Neuronal stem cell (in vitro differentiated cells): ENCODE results near the gene DCTN3.

ENCODE experiments used
- DNase-seq: peaks from one replicate; pipeline ENCODE4 v3.0.0-alpha.2; 2013; ENCODE audit warnings: low spot score
- H2AFZ ChIP-seq: one replicate; pipeline ENCODE4 v1.6.1; 2013; ENCODE audit warnings: mild to moderate bottlenecking, low read length, inconsistent platforms
- H2AK5ac ChIP-seq: 2 replicates; pipeline ENCODE4 v1.6.1; 2013; ENCODE audit warnings: low read depth, mild to moderate bottlenecking, inconsistent platforms, low read length, moderate library complexity, mixed read lengths
- H2BK120ac ChIP-seq: 2 replicates; pipeline ENCODE4 v1.6.1; 2013; ENCODE audit warnings: low read depth, mild to moderate bottlenecking, inconsistent platforms, low read length, moderate library complexity, mixed read lengths
- H2BK12ac ChIP-seq: one replicate; pipeline ENCODE4 v1.6.1; 2013; ENCODE audit warnings: low read length, inconsistent platforms
- H2BK15ac ChIP-seq: 2 replicates; pipeline ENCODE4 v1.6.1; 2013; ENCODE audit warnings: mild to moderate bottlenecking, low read length, inconsistent platforms, mixed read lengths
- H2BK5ac ChIP-seq: one replicate; pipeline ENCODE4 v1.6.1; 2013; ENCODE audit warnings: inconsistent platforms, mild to moderate bottlenecking, low read length, moderate library complexity
- H3K14ac ChIP-seq: one replicate; pipeline ENCODE4 v1.6.1; 2013; ENCODE audit warnings: low read length, inconsistent platforms
- H3K18ac ChIP-seq: 2 replicates; pipeline ENCODE4 v1.6.1; 2013; ENCODE audit warnings: low read length, inconsistent platforms
- H3K23ac ChIP-seq: 2 replicates; pipeline ENCODE4 v1.6.1; 2013; ENCODE audit warnings: low read depth, mild to moderate bottlenecking, mixed read lengths, low read length, inconsistent platforms; ENCODE audit not compliant: poor library complexity
- H3K27ac ChIP-seq: replicated peaks from 3 replicates; pipeline ENCODE4 v1.5.1; 2013; ENCODE audit warnings: low read length, inconsistent platforms
- H3K27me3 ChIP-seq, 3 experiments: 2 replicates each; pipeline ENCODE4 v1.6.1; 2013; ENCODE audit warnings: low read length in 3 of 3, mild to moderate bottlenecking in 2 of 3, inconsistent platforms in 1 of 3, low read depth in 1 of 3, mixed read lengths in 1 of 3, moderate library complexity in 1 of 3; ENCODE audit not compliant: control insufficient read depth in 3 of 3, insufficient read depth in 3 of 3
- H3K36me3 ChIP-seq, 2 donors: replicated peaks in 1 of 2; 2 replicates each; pipeline ENCODE4 v1.6.1; 2013; ENCODE audit warnings: low read length in 2 of 2; ENCODE audit not compliant: control insufficient read depth in 2 of 2, insufficient read depth in 2 of 2
- H3K4ac ChIP-seq: 2 replicates; pipeline ENCODE4 v1.6.1; 2013; ENCODE audit warnings: inconsistent platforms, mild to moderate bottlenecking, low read length, moderate library complexity
- H3K4me1 ChIP-seq, 2 donors: 1 replicate in 1 of 2; 2 replicates in 1 of 2; pipeline ENCODE4 v1.6.1; 2013; ENCODE audit warnings: low read length in 2 of 2, low read depth in 1 of 2; ENCODE audit not compliant: control insufficient read depth in 2 of 2, insufficient read depth in 1 of 2
- H3K4me2 ChIP-seq: one replicate; pipeline ENCODE4 v1.6.1; 2013; ENCODE audit warnings: mild to moderate bottlenecking, low read length, inconsistent platforms; ENCODE audit not compliant: insufficient read depth, poor library complexity, severe bottlenecking
- H3K4me3 ChIP-seq, 2 donors: 2 replicates each; pipeline ENCODE4 v1.5.1; 2013; ENCODE audit warnings: low read length in 2 of 2, mild to moderate bottlenecking in 2 of 2, inconsistent platforms in 1 of 2, moderate library complexity in 1 of 2
- H3K79me1 ChIP-seq: one replicate; pipeline ENCODE4 v1.6.1; 2013; ENCODE audit warnings: low read depth, mild to moderate bottlenecking, inconsistent platforms, low read length, moderate library complexity
- H3K9ac ChIP-seq: one replicate; pipeline ENCODE4 v1.6.1; 2013; ENCODE audit warnings: mild to moderate bottlenecking, low read depth, low read length, inconsistent platforms; ENCODE audit not compliant: poor library complexity
- H3K9me3 ChIP-seq, 2 donors: replicated peaks in 1 of 2; 2 replicates each; pipeline versions ENCODE3 to v1.6.1; 2013; ENCODE audit warnings: low read length in 2 of 2, mild to moderate bottlenecking in 2 of 2, inconsistent platforms in 1 of 2, low read depth in 1 of 2, mixed read lengths in 1 of 2, moderate library complexity in 1 of 2; ENCODE audit not compliant: control insufficient read depth in 2 of 2, insufficient read depth in 1 of 2
- H4K8ac ChIP-seq: one replicate; pipeline ENCODE4 v1.6.1; 2013; ENCODE audit warnings: low read depth, mild to moderate bottlenecking, inconsistent platforms, low read length, moderate library complexity
- H4K91ac ChIP-seq: one replicate; pipeline ENCODE4 v1.6.1; 2013; ENCODE audit warnings: low read length, low read depth, mild to moderate bottlenecking, inconsistent platforms; ENCODE audit not compliant: poor library complexity
- WGBS, 2 donors: extraction: QIAGEN DNeasy Blood & Tissue Kit; methylation state at CpG; one replicate each; pipeline ENCODE4 v1.1.7; 2013; ENCODE audit warnings: missing lambda C conversion rate in 2 of 2, mixed read lengths in 1 of 2; ENCODE audit not compliant: insufficient read length in 2 of 2, insufficient replicate concordance in 1 of 2; ENCODE audit errors: extremely low coverage in 2 of 2; 5-methylcytosine and 5-hydroxymethylcytosine counted together

DCTN3 gene

DNA sequence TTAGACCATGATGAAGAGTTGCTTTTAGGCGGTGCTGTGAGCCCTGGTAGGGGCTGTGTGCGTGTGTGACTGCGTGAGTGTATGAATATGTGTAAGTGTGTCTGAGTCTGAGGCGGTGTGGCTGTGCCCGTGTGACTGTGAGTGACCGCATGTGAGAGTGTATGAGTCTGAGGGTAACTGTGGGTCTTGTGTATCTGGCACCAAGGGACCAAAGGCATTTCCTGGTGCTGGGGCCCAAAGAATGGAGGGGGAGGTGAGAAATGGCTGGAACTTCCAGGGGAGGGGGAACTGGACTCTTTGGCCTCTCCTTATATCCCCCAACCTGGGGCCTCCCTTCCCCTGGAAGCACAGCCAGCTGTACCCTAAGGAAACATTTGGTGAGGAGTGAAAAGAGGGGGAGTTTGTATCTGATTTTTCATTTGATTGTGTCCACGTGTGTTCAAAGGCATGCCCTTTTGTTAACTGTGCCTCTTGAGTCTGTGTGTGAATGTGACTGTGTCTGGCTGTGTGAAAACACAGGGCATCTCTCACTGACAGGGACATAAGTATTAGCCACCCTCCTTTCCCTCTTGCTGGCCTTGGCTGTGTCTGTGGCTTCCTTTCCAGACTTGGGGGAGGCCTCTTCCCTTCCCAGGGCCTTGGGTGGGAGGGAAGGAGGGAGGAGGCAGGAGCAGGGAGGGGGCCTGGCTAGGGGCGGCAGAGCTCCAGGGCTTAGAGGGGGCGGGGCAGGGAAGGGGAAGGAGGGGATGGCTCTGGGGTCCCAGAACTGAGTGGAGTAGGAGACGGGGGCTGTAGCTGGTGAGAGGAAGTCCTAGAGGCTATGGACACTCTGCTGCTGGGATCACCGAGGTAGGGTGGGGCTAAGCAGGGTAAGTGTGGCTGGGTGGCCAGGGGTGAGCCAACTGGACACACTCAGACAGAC, 33.1 kb upstream of the DCTN3 start:
- H4K91ac ChIP-seq = no peak overlapping the region
- no CpG with 5 or more reads among the region's 11 CpGs for WGBS, 2 donors
- peak overlapping the region; percentile 77 for H2AK5ac ChIP-seq
- H2BK120ac ChIP-seq = peak overlapping the region; percentile 32
- peak overlapping the region; percentile 92 for H3K18ac ChIP-seq
- no peaks in the 10 kb centered on the region for H3K9me3 ChIP-seq
- no peak for DNase-seq
- H3K27ac ChIP-seq = peak overlapping the region; percentile 19
- no peak overlapping the region for H3K4ac ChIP-seq
- peaks cover 15 to 18% of the 10 kb centered on the region in 2 donors for H3K36me3 ChIP-seq
- H3K27me3 ChIP-seq = no peaks in the 10 kb centered on the region
- H4K8ac ChIP-seq = no peak overlapping the region
- H3K23ac ChIP-seq = no peak overlapping the region
- H3K79me1 ChIP-seq = peaks cover 1% of the 10 kb centered on the region
- H2BK5ac ChIP-seq = peak overlapping the region; percentile 49
- H3K14ac ChIP-seq = peak overlapping the region; percentile 5
- H2BK15ac ChIP-seq = peak overlapping the region; percentile 80
- peak overlapping the region in 1 of 2 donors; percentile 8 for H3K4me3 ChIP-seq
- H3K4me1 ChIP-seq = peaks cover 30 to 31% of the 10 kb centered on the region in 2 donors
- peak overlapping the region; percentile 81 for H3K9ac ChIP-seq
- H3K4me2 ChIP-seq = peak overlapping the region; percentile 20
- peak overlapping the region; percentile 23 for H2BK12ac ChIP-seq
- H2AFZ ChIP-seq = peak overlapping the region; percentile 36

DNA sequence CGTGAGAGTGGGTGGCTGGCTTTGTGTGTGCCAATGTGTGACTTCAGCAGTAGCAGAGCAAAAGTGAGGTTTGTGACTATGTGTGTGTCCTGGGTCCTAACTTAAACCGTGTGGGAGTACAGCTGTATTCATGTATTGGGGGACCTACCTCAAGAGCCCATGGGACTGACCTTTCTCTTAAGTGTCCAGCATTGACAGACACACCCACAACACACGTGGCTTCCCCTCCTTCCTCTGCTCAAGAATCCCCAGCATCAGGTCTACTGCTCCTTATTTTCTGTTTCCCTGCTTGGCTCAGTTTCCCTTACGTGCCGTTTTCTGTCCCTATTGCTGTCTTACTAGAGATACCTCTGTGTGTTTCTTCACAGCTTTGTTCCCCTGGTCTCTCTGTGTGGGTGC, 32.3 kb upstream of the DCTN3 start:
- Histone ChIP-seq H3K4me1 (peaks cover 34 to 35% of the 10 kb centered on the region in 2 donors), H3K9me3 (no peaks in the 10 kb centered on the region), H2BK5ac (no peak overlapping the region), H2AK5ac (peak overlapping the region; percentile 31), H4K91ac (peak overlapping the region; percentile 94), H3K79me1 (peaks cover 1% of the 10 kb centered on the region), H3K4me2 (no peak overlapping the region), H3K9ac (no peak overlapping the region), H3K14ac (peak overlapping the region; percentile 39), H3K4ac (no peak overlapping the region), H3K18ac (peak overlapping the region; percentile 56), H3K36me3 (peaks cover 19 to 23% of the 10 kb centered on the region in 2 donors), H3K27ac (peak overlapping the region; percentile 29), H3K27me3 (no peaks in the 10 kb centered on the region), H2BK15ac (no peak overlapping the region), H3K23ac (no peak overlapping the region), H4K8ac (no peak overlapping the region), H2AFZ (peak overlapping the region; percentile 36), H3K4me3 (peak overlapping the region; percentile 50 to 68), H2BK120ac (no peak overlapping the region), H2BK12ac (peak overlapping the region; percentile 77)
- no CpG with 5 or more reads among the region's 5 CpGs for WGBS, 2 donors
- no peak for DNase-seq

- no peak within 1 kb of the TSS for H2BK120ac ChIP-seq
- H3K9ac ChIP-seq = peak within 1 kb of the TSS; percentile 81
- no peak within 1 kb of the TSS for H2BK15ac ChIP-seq
- DNase-seq = peak; percentile 88
- H3K4ac ChIP-seq = no peak within 1 kb of the TSS
- H3K23ac ChIP-seq = peak within 1 kb of the TSS; percentile 1
- H3K4me2 ChIP-seq = peak within 1 kb of the TSS; percentile 47
- peak within 1 kb of the TSS; percentile 50 to 73 for H3K4me3 ChIP-seq
- H3K27ac ChIP-seq = peak within 1 kb of the TSS; percentile 65
- no peaks in the 10 kb centered on the region for H3K9me3 ChIP-seq
- peak within 1 kb of the TSS; percentile 77 for H2BK12ac ChIP-seq
- peak within 1 kb of the TSS; percentile 69 for H2AFZ ChIP-seq
- H3K14ac ChIP-seq = peak within 1 kb of the TSS; percentile 39
- H3K36me3 ChIP-seq = peaks cover 19 to 23% of the 10 kb centered on the region in 2 donors
- peak within 1 kb of the TSS; percentile 84 for H3K18ac ChIP-seq
- peaks cover 1% of the 10 kb centered on the region for H3K79me1 ChIP-seq
- H2AK5ac ChIP-seq = peak within 1 kb of the TSS; percentile 31
- peak within 1 kb of the TSS; percentile 46 for H2BK5ac ChIP-seq
- H3K27me3 ChIP-seq = no peaks in the 10 kb centered on the region
- H4K91ac ChIP-seq = peak within 1 kb of the TSS; percentile 94
- WGBS, 2 donors = no CpG with 5 or more reads among the region's 24 CpGs
- peaks cover 38 to 40% of the 10 kb centered on the region in 2 donors for H3K4me1 ChIP-seq
- peak within 1 kb of the TSS; percentile 83 for H4K8ac ChIP-seq
Measured at GRCh38 chr9:34651876-34652601, 31.7 kb upstream of the DCTN3 start, which contains the start of gene IL11RA. Gene IL11RA (plus strand): TSS chr9:34652185. CDS start chr9:34655218, 3,033 bp downstream.
